Measurements from ENCODE around the gene MTRF1.

MTRF1 gene

DNA sequence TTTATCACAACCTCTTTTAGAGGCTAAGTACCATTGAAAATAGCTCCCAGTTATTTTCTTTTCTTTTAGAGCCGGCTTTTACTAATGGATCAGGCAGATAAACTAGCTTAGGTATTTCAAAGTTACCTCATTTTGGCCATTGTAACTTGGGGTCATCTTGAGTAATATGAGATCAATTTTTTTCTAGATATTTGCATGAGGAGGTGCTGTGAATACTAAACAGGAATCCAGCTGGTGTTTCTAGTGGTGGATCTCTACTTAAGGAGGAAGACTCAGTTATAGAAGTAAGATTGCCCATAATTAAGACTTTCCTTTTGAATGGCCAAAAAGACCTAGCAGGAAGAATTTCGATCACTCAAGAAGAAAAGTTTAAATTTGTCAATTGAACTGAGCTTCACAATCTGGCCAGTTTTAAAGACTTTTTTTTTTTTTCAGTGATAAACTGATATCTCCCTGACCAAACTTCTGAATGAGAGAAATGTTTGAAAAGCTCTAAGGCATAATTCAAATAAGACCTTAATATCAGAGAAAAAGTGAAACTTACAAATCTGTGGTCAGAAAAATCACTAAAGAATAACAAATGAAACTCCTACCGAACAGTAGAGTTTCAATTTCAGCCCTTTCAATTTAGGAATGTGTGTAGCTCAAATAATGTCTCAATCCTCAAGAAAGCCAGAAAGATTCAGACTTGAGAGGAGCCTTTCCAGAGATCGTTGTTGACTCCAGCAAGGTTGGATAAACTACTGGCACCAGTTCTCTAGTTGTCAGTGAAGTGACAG, 36.1 kb upstream of the MTRF1 start:
- H3K4me3 ChIP-seq (ENCODE audit: low read depth in 1 of 2, low read length in 2 of 2) = no peak overlapping the region
- no peak for TF ChIP-seq EZH2 (IDR thresholded peaks at IDR 0.05; ENCODE audit: borderline replicate concordance, low read depth, low read length, severe bottlenecking)
- TF ChIP-seq, protein P1, sequence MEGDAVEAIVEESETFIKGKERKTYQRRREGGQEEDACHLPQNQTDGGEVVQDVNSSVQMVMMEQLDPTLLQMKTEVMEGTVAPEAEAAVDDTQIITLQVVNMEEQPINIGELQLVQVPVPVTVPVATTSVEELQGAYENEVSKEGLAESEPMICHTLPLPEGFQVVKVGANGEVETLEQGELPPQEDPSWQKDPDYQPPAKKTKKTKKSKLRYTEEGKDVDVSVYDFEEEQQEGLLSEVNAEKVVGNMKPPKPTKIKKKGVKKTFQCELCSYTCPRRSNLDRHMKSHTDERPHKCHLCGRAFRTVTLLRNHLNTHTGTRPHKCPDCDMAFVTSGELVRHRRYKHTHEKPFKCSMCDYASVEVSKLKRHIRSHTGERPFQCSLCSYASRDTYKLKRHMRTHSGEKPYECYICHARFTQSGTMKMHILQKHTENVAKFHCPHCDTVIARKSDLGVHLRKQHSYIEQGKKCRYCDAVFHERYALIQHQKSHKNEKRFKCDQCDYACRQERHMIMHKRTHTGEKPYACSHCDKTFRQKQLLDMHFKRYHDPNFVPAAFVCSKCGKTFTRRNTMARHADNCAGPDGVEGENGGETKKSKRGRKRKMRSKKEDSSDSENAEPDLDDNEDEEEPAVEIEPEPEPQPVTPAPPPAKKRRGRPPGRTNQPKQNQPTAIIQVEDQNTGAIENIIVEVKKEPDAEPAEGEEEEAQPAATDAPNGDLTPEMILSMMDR (IDR thresholded peaks at IDR 0.05; ENCODE audit: borderline replicate concordance, extremely low read depth, low read length, poor library complexity, severe bottlenecking) = no peak
- no peaks in the 10 kb centered on the region for H3K9me3 ChIP-seq (ENCODE audit: insufficient read depth, low read length, severe bottlenecking)
- DNase-seq (no peak), ATAC-seq (ENCODE audit: insufficient read depth, low read depth) (no peak)
- no peaks in the 10 kb centered on the region for H4K20me1 ChIP-seq (ENCODE audit: insufficient read depth, low read length)
- H3K27ac ChIP-seq (ENCODE audit: low read length) = no peak overlapping the region
- H3K27me3 ChIP-seq (ENCODE audit: insufficient read depth, low read length, poor library complexity) = no peaks in the 10 kb centered on the region
- no peak overlapping the region for H3K4me2 ChIP-seq (ENCODE audit: insufficient read depth, low read length)
- H3K36me3 ChIP-seq (ENCODE audit: insufficient read depth, low read length) = no peaks in the 10 kb centered on the region
- H3K4me1 ChIP-seq (ENCODE audit: insufficient read depth, low read length) = no peaks in the 10 kb centered on the region
- no peak overlapping the region for H3K9ac ChIP-seq (ENCODE audit: low read depth, low read length)
- no peaks in the 10 kb centered on the region for H3K79me2 ChIP-seq (ENCODE audit: insufficient read depth, low read length)
- H2AFZ ChIP-seq (ENCODE audit: low read depth, low read length) = no peak overlapping the region

DNA sequence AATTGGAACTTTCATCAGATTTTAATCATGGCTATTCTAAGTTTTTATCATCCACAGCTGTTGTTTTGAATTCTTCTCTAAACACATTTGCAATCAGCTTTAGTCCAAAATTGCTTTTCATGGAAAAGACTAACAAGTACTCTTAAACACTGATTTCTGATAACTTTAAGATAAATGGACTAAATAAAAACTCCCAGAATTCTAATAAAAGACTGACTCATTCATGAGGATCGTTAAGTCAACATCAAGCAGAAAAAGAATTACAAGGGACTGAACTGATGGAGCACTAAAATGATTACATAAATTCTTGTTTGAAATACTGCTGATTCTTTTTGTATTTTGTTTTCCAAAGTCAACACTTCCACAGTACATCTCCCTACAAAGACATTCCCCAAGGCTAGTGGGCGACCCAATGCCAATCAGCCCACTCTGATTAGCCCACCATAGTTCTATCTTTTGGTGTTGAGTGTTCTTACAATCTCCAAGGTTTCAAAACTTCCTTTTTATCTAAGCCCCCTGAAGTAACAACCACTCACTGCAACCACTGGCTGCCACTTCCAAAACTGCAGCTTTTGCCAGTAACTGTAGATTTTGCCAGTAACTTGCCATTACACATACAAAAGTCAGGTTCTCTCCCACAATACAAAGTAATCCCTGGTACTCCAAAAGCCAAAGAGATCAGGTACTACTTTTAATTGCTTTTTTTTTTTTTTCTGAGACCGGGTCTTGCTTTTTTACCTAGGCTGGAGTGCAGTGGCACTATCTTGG, 33.7 kb upstream of the MTRF1 start:
- Histone ChIP-seq H4K20me1 (ENCODE audit: insufficient read depth, low read length) (no peaks in the 10 kb centered on the region), H3K27me3 (ENCODE audit: insufficient read depth, low read length, poor library complexity) (no peaks in the 10 kb centered on the region), H3K9me3 (ENCODE audit: insufficient read depth, low read length, severe bottlenecking) (peaks cover 2% of the 10 kb centered on the region), H3K36me3 (ENCODE audit: insufficient read depth, low read length) (no peaks in the 10 kb centered on the region), H3K4me2 (ENCODE audit: insufficient read depth, low read length) (no peak overlapping the region), H3K4me1 (ENCODE audit: insufficient read depth, low read length) (no peaks in the 10 kb centered on the region), H2AFZ (ENCODE audit: low read depth, low read length) (no peak overlapping the region), H3K9ac (ENCODE audit: low read depth, low read length) (no peak overlapping the region), H3K79me2 (ENCODE audit: insufficient read depth, low read length) (no peaks in the 10 kb centered on the region), H3K27ac (ENCODE audit: low read length) (no peak overlapping the region), H3K4me3 (ENCODE audit: low read depth in 1 of 2, low read length in 2 of 2) (no peak overlapping the region)
- TF ChIP-seq EZH2 (IDR thresholded peaks at IDR 0.05; ENCODE audit: borderline replicate concordance, low read depth, low read length, severe bottlenecking) = no peak
- TF ChIP-seq, protein P1 (IDR thresholded peaks at IDR 0.05; ENCODE audit: borderline replicate concordance, extremely low read depth, low read length, poor library complexity, severe bottlenecking) = no peak
- ATAC-seq (ENCODE audit: insufficient read depth, low read depth) (no peak), DNase-seq (no peak)

DNA sequence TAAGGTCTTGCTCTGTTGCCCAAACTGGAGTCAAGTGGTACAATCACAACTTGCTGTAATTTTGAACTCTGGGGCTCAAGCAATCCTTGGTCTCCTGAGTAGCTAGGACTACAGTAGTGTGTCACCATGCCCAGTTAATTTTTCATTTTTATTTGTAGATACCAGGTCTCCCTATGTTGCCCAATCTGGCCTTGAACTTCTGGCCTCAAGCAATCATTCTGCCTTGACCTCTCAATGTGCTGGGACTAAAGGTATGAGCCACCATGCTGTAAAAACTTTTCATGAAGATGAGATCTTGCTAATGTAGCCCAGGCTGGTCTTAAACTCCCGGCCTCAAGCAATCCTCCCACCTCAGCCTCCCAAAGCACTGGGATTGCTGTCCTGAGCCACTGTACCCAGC, 32.6 kb upstream of the MTRF1 start:
- Histone ChIP-seq H4K20me1 (ENCODE audit: insufficient read depth, low read length) (no peaks in the 10 kb centered on the region), H3K9ac (ENCODE audit: low read depth, low read length) (no peak overlapping the region), H3K27ac (ENCODE audit: low read length) (no peak overlapping the region), H3K9me3 (ENCODE audit: insufficient read depth, low read length, severe bottlenecking) (peaks cover 2% of the 10 kb centered on the region), H3K4me1 (ENCODE audit: insufficient read depth, low read length) (no peaks in the 10 kb centered on the region), H3K4me2 (ENCODE audit: insufficient read depth, low read length) (no peak overlapping the region), H3K4me3 (ENCODE audit: low read depth in 1 of 2, low read length in 2 of 2) (no peak overlapping the region), H3K27me3 (ENCODE audit: insufficient read depth, low read length, poor library complexity) (no peaks in the 10 kb centered on the region), H3K79me2 (ENCODE audit: insufficient read depth, low read length) (no peaks in the 10 kb centered on the region), H2AFZ (ENCODE audit: low read depth, low read length) (no peak overlapping the region), H3K36me3 (ENCODE audit: insufficient read depth, low read length) (no peaks in the 10 kb centered on the region)
- ATAC-seq (ENCODE audit: insufficient read depth, low read depth) = no peak
- TF ChIP-seq, protein P1 (IDR thresholded peaks at IDR 0.05; ENCODE audit: borderline replicate concordance, extremely low read depth, low read length, poor library complexity, severe bottlenecking) = no peak
- no peak for TF ChIP-seq EZH2 (IDR thresholded peaks at IDR 0.05; ENCODE audit: borderline replicate concordance, low read depth, low read length, severe bottlenecking)
- DNase-seq = no peak
